IMR-90 (cell line): Measurements from ENCODE around the gene TRNT1. TPM values are rescaled to one million over a fixed set of nuclear protein-coding genes. Genes with fewer than 3 reads are reported as not detected.
A peak's percentile ranks its signal among the peaks of the same experiment; 100 is the strongest.

ENCODE experiments used
- ATAC-seq: fragments of 200-7000 bp; cut with Tn5 transposase; 2 replicates; pipeline ENCODE4 v1.9.1; 2020; ENCODE audit warnings: low read depth, mild to moderate bottlenecking, moderate library complexity
- BruUV-seq: library from RNA; stranded (reverse); fragments of 400-500 nt; replicated peaks from 2 replicates; lab custom pipeline; 2021; lab: Mats Ljungman, UMichigan
- CTCF ChIA-PET: fragments of 300-600 bp; formaldehyde crosslinking; extraction: SDS; loops from one replicate; lab custom pipeline; 2021; ENCODE audit warnings: antibody characterized with exemption; lab: Yijun Ruan, JAX
- POLR2A ChIA-PET: fragments of 300-600 bp; sonication (Branson Sonifier 250); formaldehyde crosslinking; loops from one replicate; lab custom pipeline; 2022; ENCODE audit warnings: antibody characterized with exemption; ENCODE audit not compliant: unreplicated experiment; lab: Charles Lee
- DNase-seq: peaks from one replicate; pipeline ENCODE4 v3.0.0; 2013
- H2AFZ ChIP-seq: replicated peaks from 2 replicates; pipeline ENCODE3; 2013; ENCODE audit warnings: low read length, mild to moderate bottlenecking; ENCODE audit not compliant: poor library complexity
- H2AK5ac ChIP-seq: 2 replicates; pipeline ENCODE4 v1.6.1; 2013; ENCODE audit warnings: low read depth, low read length, inconsistent platforms
- H2AK9ac ChIP-seq: replicated peaks from 2 replicates; pipeline ENCODE3; 2013; ENCODE audit warnings: mild to moderate bottlenecking, low read depth, low read length, moderate library complexity; ENCODE audit not compliant: poor library complexity
- H2BK120ac ChIP-seq: 2 replicates; pipeline ENCODE4 v1.6.1; 2013; ENCODE audit warnings: low read depth, low read length, inconsistent platforms
- H2BK15ac ChIP-seq: 3 replicates; pipeline ENCODE4 v1.6.1; 2013; ENCODE audit warnings: low read depth, low read length, inconsistent platforms
- H2BK20ac ChIP-seq: 2 replicates; pipeline ENCODE4 v1.6.1; 2013; ENCODE audit warnings: low read depth, mild to moderate bottlenecking, inconsistent platforms, low read length, moderate library complexity
- H2BK5ac ChIP-seq: 2 replicates; pipeline ENCODE4 v1.6.1; 2013; ENCODE audit warnings: mild to moderate bottlenecking, low read depth, low read length, inconsistent platforms; ENCODE audit not compliant: poor library complexity, severe bottlenecking
- H3K14ac ChIP-seq: replicated peaks from 2 replicates; pipeline ENCODE4 v1.6.1; 2013; ENCODE audit warnings: low read depth, low read length, inconsistent platforms
- H3K18ac ChIP-seq: 2 replicates; pipeline ENCODE4 v1.6.1; 2013; ENCODE audit warnings: low read depth, low read length, control low read depth
- H3K23ac ChIP-seq: 2 replicates; pipeline ENCODE4 v1.6.1; 2013; ENCODE audit warnings: low read depth, low read length, inconsistent platforms
- H3K27ac ChIP-seq: 2 replicates; pipeline ENCODE4 v1.5.1; 2013; ENCODE audit warnings: mild to moderate bottlenecking, control low read depth, low read length; ENCODE audit not compliant: insufficient read depth
- H3K27me3 ChIP-seq: 2 replicates; pipeline ENCODE4 v1.6.1; 2013; ENCODE audit warnings: low read length; ENCODE audit not compliant: control insufficient read depth, insufficient read depth
- H3K36me3 ChIP-seq: 2 replicates; pipeline ENCODE4 v1.6.1; 2013; ENCODE audit warnings: low read length, mixed read lengths; ENCODE audit not compliant: control insufficient read depth, insufficient read depth
- H3K4ac ChIP-seq: 2 replicates; pipeline ENCODE4 v1.6.1; 2013; ENCODE audit warnings: low read depth, low read length, inconsistent platforms
- H3K4me1 ChIP-seq: 2 replicates; pipeline ENCODE4 v1.6.1; 2013; ENCODE audit warnings: low read length, mixed read lengths; ENCODE audit not compliant: control insufficient read depth, insufficient read depth
- H3K4me2 ChIP-seq: 2 replicates; pipeline ENCODE4 v1.6.1; 2013; ENCODE audit warnings: low read depth, mild to moderate bottlenecking, control low read depth, low read length, moderate library complexity
- H3K4me3 ChIP-seq: 2 replicates; pipeline ENCODE4 v1.5.1; 2013; ENCODE audit warnings: low read depth, mild to moderate bottlenecking, control low read depth, low read length, moderate library complexity; ENCODE audit not compliant: insufficient read depth
- H3K56ac ChIP-seq: 2 replicates; pipeline ENCODE4 v1.6.1; 2013; ENCODE audit warnings: low read length, inconsistent platforms; ENCODE audit not compliant: insufficient read depth; ENCODE audit errors: extremely low read depth
- H3K79me1 ChIP-seq, 2 experiments: 2 replicates each; pipeline ENCODE4 v1.6.1; 2013; ENCODE audit warnings: low read length in 2 of 2, inconsistent platforms in 1 of 2, low read depth in 1 of 2
- H3K9ac ChIP-seq: 2 replicates; pipeline ENCODE4 v1.6.1; 2013; ENCODE audit warnings: low read depth, low read length, control low read depth
- H3K9me1 ChIP-seq: 2 replicates; pipeline ENCODE4 v1.6.1; 2013; ENCODE audit warnings: low read length, inconsistent platforms; ENCODE audit not compliant: insufficient read depth
- H3K9me3 ChIP-seq: 2 replicates; pipeline ENCODE4 v1.6.1; 2013; ENCODE audit warnings: low read length; ENCODE audit not compliant: control insufficient read depth, insufficient read depth
- H4K20me1 ChIP-seq: 2 replicates; pipeline ENCODE4 v1.6.1; 2013; ENCODE audit warnings: low read length, inconsistent platforms; ENCODE audit not compliant: insufficient read depth
- H4K5ac ChIP-seq: 2 replicates; pipeline ENCODE4 v1.6.1; 2013; ENCODE audit warnings: mild to moderate bottlenecking, low read depth, low read length, control low read depth
- H4K8ac ChIP-seq, 2 experiments: 2 replicates each; pipeline ENCODE4 v1.6.1; 2013; ENCODE audit warnings: low read depth in 2 of 2, low read length in 2 of 2, control low read depth in 1 of 2, inconsistent platforms in 1 of 2
- H4K91ac ChIP-seq: 2 replicates; pipeline ENCODE4 v1.6.1; 2013; ENCODE audit warnings: low read depth, low read length, inconsistent platforms; ENCODE audit not compliant: insufficient read depth
- MAZ ChIP-seq: IDR thresholded peaks from 2 replicates; pipeline ENCODE4 v1.6.1; 2012; ENCODE audit warnings: low read depth, mild to moderate bottlenecking, low read length, improper control_type of control experiment, moderate library complexity, borderline replicate concordance
- RAD21 ChIP-seq: IDR thresholded peaks from 2 replicates; pipeline ENCODE4 v1.6.1; 2012; ENCODE audit warnings: low read length, improper control_type of control experiment
- WGBS, 2 experiments: methylation state at CpG; one replicate each; pipeline versions ENCODE4 v1.1.5 to v1.1.7; 2013; ENCODE audit warnings: missing lambda C conversion rate in 2 of 2; ENCODE audit not compliant: insufficient read length in 1 of 2; ENCODE audit errors: extremely low coverage in 2 of 2; 5-methylcytosine and 5-hydroxymethylcytosine counted together
- dilution Hi-C: fragments of 300-500 bp; cut with HindIII; formaldehyde crosslinking; loops from one replicate; pipeline ENCODE4 v1.14.3; 2018; ENCODE audit warnings: low sequenced_read_pairs; ENCODE audit not compliant: unreplicated experiment
- in situ Hi-C: fragments of 300-500 bp; cut with MboI; formaldehyde crosslinking; loops from 3 replicates; pipeline ENCODE4 v1.14.3; 2019; ENCODE audit warnings: low sequenced_read_pairs, inconsistent platforms, mixed read lengths
- intact Hi-C: fragments of 100-400 bp; cut with micrococcal nuclease; formaldehyde crosslinking; loops from 2 replicates; pipeline ENCODE4 v1.10.0; 2022
- microRNA-seq, 2 experiments: library from miRNA; stranded (forward) in 1 of 2; unstranded in 1 of 2; fragments of 10-50 nt in 1 of 2; fragments of <30 nt in 1 of 2; gene quantifications in 1 of 2; microRNA quantifications in 1 of 2; one replicate each; pipeline versions ENCODE3 to v1.1.0; 2013 to 2020; ENCODE audit not compliant: insufficient read depth in 1 of 2, insufficient read length in 1 of 2, unreplicated experiment in 1 of 2
- polyA plus RNA-seq, 3 experiments: library from polyadenylated mRNA; depleted of rRNA; stranded (reverse); fragments of >200 nt; gene quantifications; 2 replicates each; pipeline ENCODE4 v1.2.3, GENCODE V29; 2012; ENCODE audit warnings: low replicate concordance in 1 of 3
- small RNA-seq, 5 experiments: library from RNA; depleted of rRNA; stranded (forward); fragments of <200 nt; gene quantifications; one replicate each; pipeline ENCODE3, GENCODE V24; 2012
- total RNA-seq: library from RNA; depleted of rRNA; stranded (reverse); fragments of >200 nt; gene quantifications from 2 replicates; pipeline ENCODE4 v1.2.3, GENCODE V29; 2012; rRNA removed
- TF ChIP-seq, protein P1 (sequence below): conservative IDR thresholded peaks from 2 replicates; pipeline ENCODE4 v1.5.1; 2012; ENCODE audit warnings: mild to moderate bottlenecking, low read depth, low read length, improper control_type of control experiment

Gene TRNT1
- total and polyA plus RNA-seq, 2 of the 4 experiments (the other 2 are of a cell fraction), result 11.8 to 12.3 TPM

DNA sequence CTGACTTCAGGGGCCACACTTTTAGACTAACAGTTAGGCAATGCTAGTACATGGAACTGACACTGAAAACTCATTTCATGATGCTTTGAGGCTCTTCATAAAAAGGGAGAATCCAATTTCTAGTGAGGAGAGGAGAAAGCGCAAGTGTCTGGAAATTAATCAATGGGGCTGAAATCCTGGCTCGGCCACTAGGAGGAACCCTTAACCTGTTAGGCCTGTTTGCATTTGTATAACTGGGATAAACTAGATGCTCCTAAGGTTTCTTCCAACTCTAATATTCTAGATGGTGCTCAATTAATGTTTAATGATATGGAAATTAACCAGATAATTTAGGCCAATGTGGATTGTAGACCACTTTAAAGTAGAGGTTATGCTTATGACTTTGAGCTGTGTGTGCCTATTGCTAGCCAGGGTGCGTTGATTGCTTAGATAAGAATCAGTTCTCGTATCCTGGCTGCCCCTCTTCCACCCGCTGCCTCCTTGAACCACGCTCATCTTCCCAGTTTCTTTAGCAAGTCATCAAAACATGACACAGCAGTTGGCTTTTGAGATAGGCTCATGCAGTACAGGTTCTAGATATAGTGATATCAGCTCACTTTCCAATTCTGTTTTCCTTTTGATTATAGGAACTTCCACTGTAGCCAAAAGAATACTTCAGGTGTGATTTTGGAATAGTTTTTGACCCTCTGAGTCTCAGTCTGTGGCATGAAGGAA lies 69.6 kb downstream of the TRNT1 start:
- Histone ChIP-seq H3K23ac (no peak overlapping the region), H4K91ac (no peak overlapping the region), H3K9ac (no peak overlapping the region), H2BK5ac (no peak overlapping the region), H2BK120ac (no peak overlapping the region), H4K5ac (no peak overlapping the region), H3K27ac (no peak overlapping the region), H3K27me3 (no peaks in the 10 kb centered on the region), H2AK9ac (no peak overlapping the region), H2BK20ac (no peak overlapping the region), H4K20me1 (no peaks in the 10 kb centered on the region), H3K14ac (no peak overlapping the region), H3K36me3 (no peaks in the 10 kb centered on the region), H3K79me1 (no peaks in the 10 kb centered on the region), H3K56ac (no peak overlapping the region), H3K9me3 (no peaks in the 10 kb centered on the region), H3K18ac (no peak overlapping the region), H2BK15ac (no peak overlapping the region), H3K4ac (no peak overlapping the region), H3K9me1 (no peaks in the 10 kb centered on the region), H2AFZ (no peak overlapping the region), H3K4me2 (no peak overlapping the region), H2AK5ac (no peak overlapping the region), H3K4me1 (no peaks in the 10 kb centered on the region), H4K8ac (no peak overlapping the region), H3K4me3 (no peak overlapping the region)
- WGBS, 2 experiments, result no CpG with 5 or more reads among the region's 6 CpGs
- peak; percentile 51; the same call in 1 of the 2 replicates for ATAC-seq
- DNase-seq, result no peak
- no TSS peak for BruUV-seq
- ChIA-PET CTCF (no interaction called here), POLR2A (no interaction called here)
- dilution Hi-C loops (no loop called here), intact Hi-C loops (loop anchor here (1.0 kb wide), 2 partner anchors 1075 to 1094 kb away; no protein-coding TSS in a partner anchor), in situ Hi-C loops (no loop called here)
- TF ChIP-seq RAD21, result no peak
- TF ChIP-seq, protein P1, sequence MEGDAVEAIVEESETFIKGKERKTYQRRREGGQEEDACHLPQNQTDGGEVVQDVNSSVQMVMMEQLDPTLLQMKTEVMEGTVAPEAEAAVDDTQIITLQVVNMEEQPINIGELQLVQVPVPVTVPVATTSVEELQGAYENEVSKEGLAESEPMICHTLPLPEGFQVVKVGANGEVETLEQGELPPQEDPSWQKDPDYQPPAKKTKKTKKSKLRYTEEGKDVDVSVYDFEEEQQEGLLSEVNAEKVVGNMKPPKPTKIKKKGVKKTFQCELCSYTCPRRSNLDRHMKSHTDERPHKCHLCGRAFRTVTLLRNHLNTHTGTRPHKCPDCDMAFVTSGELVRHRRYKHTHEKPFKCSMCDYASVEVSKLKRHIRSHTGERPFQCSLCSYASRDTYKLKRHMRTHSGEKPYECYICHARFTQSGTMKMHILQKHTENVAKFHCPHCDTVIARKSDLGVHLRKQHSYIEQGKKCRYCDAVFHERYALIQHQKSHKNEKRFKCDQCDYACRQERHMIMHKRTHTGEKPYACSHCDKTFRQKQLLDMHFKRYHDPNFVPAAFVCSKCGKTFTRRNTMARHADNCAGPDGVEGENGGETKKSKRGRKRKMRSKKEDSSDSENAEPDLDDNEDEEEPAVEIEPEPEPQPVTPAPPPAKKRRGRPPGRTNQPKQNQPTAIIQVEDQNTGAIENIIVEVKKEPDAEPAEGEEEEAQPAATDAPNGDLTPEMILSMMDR, result peak; percentile 29
- no peak for TF ChIP-seq MAZ

Small RNAs within 50 kb of the gene (microRNA-seq; reads per million reads assigned to microRNA genes)
- gene RF00416 (ENCODE audit: insufficient read depth, insufficient read length), result not detected

Small RNAs within 50 kb of the gene (small RNA-seq; reads per million reads assigned to genes)
- gene RF00416, result 0 reads per million in 5 experiments

Other genes starting within 250 kb of the TRNT1 start
- not detected in 2 replicates for gene IL5RA, start 16.6 kb upstream of the TRNT1 start, total RNA-seq
- gene IL5RA, start 16.6 kb upstream of the TRNT1 start, polyA plus RNA-seq (2012; rRNA removed), result not detected in 2 replicates
- 33.9 and 53.9 TPM in 2 replicates for gene CRBN, start 52.8 kb downstream of the TRNT1 start, total RNA-seq
- gene CRBN, start 52.8 kb downstream of the TRNT1 start, polyA plus RNA-seq (2012; rRNA removed), result 15.3 and 21.8 TPM in 2 replicates